ENCODE measurements around the gene NCKAP5.

Gene NCKAP5

DNA sequence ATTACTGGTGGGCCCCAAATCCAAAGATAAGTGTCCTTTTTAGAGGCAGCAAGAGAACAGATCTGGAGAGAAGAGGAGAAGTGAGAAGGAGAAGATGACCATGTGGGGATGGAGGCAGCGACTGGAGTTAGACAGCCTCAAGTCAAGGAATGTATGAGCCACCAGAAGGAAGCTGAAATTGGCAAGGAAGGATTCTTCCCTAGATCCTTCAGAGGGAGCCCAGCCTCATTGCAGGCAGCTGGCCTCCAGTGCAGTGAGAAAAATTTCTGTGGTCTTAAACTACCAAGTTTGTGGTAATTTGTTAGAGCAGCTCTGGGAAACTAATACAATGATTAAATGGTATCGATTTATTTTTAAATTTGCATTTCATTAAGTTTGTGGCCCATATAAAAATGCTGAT lies 167.9 kb downstream of the NCKAP5 start:
- DNase-seq (ENCODE audit: low read depth) = no peak
- H3K4me3 ChIP-seq (ENCODE audit: low read depth, low read length) = no peak overlapping the region
- no peak for TF ChIP-seq CTCF (IDR thresholded peaks at IDR 0.05; ENCODE audit: control insufficient read depth, extremely low read depth, insufficient read depth)

DNA sequence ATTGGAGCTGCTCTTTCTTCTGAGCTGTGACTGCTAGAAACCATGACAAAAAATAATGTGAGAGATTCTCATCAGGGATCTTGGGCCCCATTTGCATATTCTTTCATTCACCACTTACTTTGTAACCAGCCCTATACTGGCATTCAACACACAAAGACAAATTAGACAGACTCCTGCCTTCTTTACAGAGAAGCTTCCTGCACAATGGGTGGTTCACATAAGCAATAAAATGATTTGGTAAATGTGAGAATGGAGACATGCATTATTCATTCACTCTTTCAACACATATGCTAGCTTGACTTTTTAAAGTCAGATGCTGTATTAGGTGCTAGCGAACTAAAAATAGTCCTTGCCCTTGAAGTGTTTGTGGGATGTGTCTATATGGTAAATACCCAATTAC lies 174.4 kb downstream of the NCKAP5 start:
- no peak overlapping the region for H3K4me3 ChIP-seq (ENCODE audit: low read depth, low read length)
- no peak for DNase-seq (ENCODE audit: low read depth)
- no peak for TF ChIP-seq CTCF (IDR thresholded peaks at IDR 0.05; ENCODE audit: control insufficient read depth, extremely low read depth, insufficient read depth)

DNA sequence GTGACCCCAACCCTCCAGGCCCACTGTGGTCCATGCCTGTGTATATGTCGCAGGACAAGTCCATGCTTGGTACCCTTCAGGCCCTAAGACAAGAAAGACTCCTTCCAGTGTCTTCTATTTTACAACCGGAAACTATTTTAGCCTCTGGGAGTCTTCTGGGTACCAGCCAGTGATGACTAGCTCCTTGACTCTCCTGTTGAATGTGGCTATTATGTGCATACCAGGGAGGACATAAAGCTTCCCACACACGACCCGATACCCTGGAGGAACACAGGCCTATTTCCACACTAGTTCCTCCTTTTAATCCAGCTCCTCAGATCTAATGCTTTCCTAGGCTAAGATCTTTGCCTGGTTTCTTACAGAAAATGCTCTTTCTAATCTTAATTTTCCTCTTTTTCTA lies 178.1 kb downstream of the NCKAP5 start:
- no peak for DNase-seq (ENCODE audit: low read depth)
- no peak for TF ChIP-seq CTCF (IDR thresholded peaks at IDR 0.05; ENCODE audit: control insufficient read depth, extremely low read depth, insufficient read depth)
- H3K4me3 ChIP-seq (ENCODE audit: low read depth, low read length) = no peak overlapping the region

- H3K4me3 ChIP-seq (ENCODE audit: low read depth, low read length) = no peak overlapping the region
- DNase-seq (ENCODE audit: low read depth) = no peak
- TF ChIP-seq CTCF (IDR thresholded peaks at IDR 0.05; ENCODE audit: control insufficient read depth, extremely low read depth, insufficient read depth) = no peak
Measured at GRCh38 chr2:133389569-133389968, 178.7 kb downstream of the NCKAP5 start.

DNA sequence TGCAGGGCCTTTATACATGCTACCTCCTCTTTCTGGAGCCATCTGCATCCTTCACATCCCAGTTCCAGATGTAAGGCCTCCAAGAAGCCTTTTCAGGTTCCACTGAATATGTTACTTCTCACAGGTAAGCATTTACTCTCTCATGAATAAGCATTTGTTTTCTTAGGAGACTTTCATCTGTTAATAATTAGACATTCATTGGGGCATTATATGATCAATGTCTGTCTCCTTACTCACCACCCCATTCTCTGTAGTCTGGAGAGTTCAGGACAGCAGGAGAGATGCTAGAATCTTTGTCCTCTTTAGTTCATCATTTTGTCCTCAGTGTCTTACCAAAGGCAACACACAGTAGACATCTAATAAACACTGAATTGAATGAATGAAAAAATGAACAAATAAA lies 185.7 kb downstream of the NCKAP5 start:
- no peak overlapping the region for H3K4me3 ChIP-seq (ENCODE audit: low read depth, low read length)
- no peak for TF ChIP-seq CTCF (IDR thresholded peaks at IDR 0.05; ENCODE audit: control insufficient read depth, extremely low read depth, insufficient read depth)
- no peak for DNase-seq (ENCODE audit: low read depth)

DNA sequence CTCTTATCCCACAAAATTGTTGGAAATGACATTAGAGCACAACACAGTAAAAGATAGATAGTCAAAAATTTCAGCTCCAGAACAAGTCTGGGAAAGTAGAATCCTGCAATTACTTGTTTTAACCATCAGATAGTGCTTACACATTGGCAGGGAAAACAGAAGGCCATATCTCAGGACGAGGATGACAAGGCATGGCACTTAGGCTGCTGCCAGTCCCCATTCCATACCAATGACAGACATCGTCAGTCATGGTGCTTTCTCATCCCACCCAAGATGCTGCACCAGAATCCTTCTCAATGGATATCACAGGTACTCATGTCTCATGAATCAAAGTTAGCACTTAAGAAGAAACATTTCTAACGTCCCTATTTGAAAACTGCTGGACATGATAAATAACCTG lies 187.3 kb downstream of the NCKAP5 start:
- DNase-seq (ENCODE audit: low read depth) = no peak
- TF ChIP-seq CTCF (IDR thresholded peaks at IDR 0.05; ENCODE audit: control insufficient read depth, extremely low read depth, insufficient read depth) = no peak
- no peak overlapping the region for H3K4me3 ChIP-seq (ENCODE audit: low read depth, low read length)

- no peak for DNase-seq (ENCODE audit: low read depth)
- H3K4me3 ChIP-seq (ENCODE audit: low read depth, low read length) = no peak overlapping the region
- no peak for TF ChIP-seq CTCF (IDR thresholded peaks at IDR 0.05; ENCODE audit: control insufficient read depth, extremely low read depth, insufficient read depth)
Measured at GRCh38 chr2:133378928-133379549, 189.2 kb downstream of the NCKAP5 start.

Measured in LNCaP clone FGC (cell line).